Measurements from ENCODE around the gene MYO3B.

The MYO3B gene

GRCh38 chr2:170288859-170289258 lies 110.9 kb downstream of the MYO3B start:
- DNase-seq (ENCODE audit: low spot score), result no peak
- in situ Hi-C loops (cut with MboI; ENCODE audit: low sequenced_read_pairs, unreplicated experiment), result no loop called here
- no peak for TF ChIP-seq CTCF (IDR thresholded peaks at IDR 0.05; ENCODE audit: borderline replicate concordance, control extremely low read depth, extremely low read depth, insufficient read depth, missing control alignments)

GRCh38 chr2:170291474-170291873 lies 113.5 kb downstream of the MYO3B start:
- in situ Hi-C loops (cut with MboI; ENCODE audit: low sequenced_read_pairs, unreplicated experiment), result no loop called here
- no peak for TF ChIP-seq CTCF (IDR thresholded peaks at IDR 0.05; ENCODE audit: borderline replicate concordance, control extremely low read depth, extremely low read depth, insufficient read depth, missing control alignments)
- no peak for DNase-seq (ENCODE audit: low spot score)

GRCh38 chr2:170292415-170292814 lies 114.5 kb downstream of the MYO3B start:
- no peak for DNase-seq (ENCODE audit: low spot score)
- TF ChIP-seq CTCF (IDR thresholded peaks at IDR 0.05; ENCODE audit: borderline replicate concordance, control extremely low read depth, extremely low read depth, insufficient read depth, missing control alignments), result no peak
- in situ Hi-C loops (cut with MboI; ENCODE audit: low sequenced_read_pairs, unreplicated experiment), result no loop called here

- no peak for TF ChIP-seq CTCF (IDR thresholded peaks at IDR 0.05; ENCODE audit: borderline replicate concordance, control extremely low read depth, extremely low read depth, insufficient read depth, missing control alignments)
- no peak for DNase-seq (ENCODE audit: low spot score)
- in situ Hi-C loops (cut with MboI; ENCODE audit: low sequenced_read_pairs, unreplicated experiment), result no loop called here
These were observed 119.5 kb downstream of the MYO3B start for GRCh38 chr2:170297496-170297895.

- no peak for TF ChIP-seq CTCF (IDR thresholded peaks at IDR 0.05; ENCODE audit: borderline replicate concordance, control extremely low read depth, extremely low read depth, insufficient read depth, missing control alignments)
- in situ Hi-C loops (cut with MboI; ENCODE audit: low sequenced_read_pairs, unreplicated experiment), result no loop called here
- no peak for DNase-seq (ENCODE audit: low spot score)
These were observed 120.2 kb downstream of the MYO3B start for GRCh38 chr2:170298115-170298514.

GRCh38 chr2:170298861-170299429 lies 121.0 kb downstream of the MYO3B start:
- DNase-seq (ENCODE audit: low spot score), result no peak
- in situ Hi-C loops (cut with MboI; ENCODE audit: low sequenced_read_pairs, unreplicated experiment), result no loop called here
- no peak for TF ChIP-seq CTCF (IDR thresholded peaks at IDR 0.05; ENCODE audit: borderline replicate concordance, control extremely low read depth, extremely low read depth, insufficient read depth, missing control alignments)
